Measurements from ENCODE around the gene LCOR.
"Not testable (repeated sequence)": the region's sequence is repeated elsewhere in the genome, so short reads cannot be mapped to it uniquely, and the experiment has no call there.

The LCOR gene

GRCh38 chr10:97016728-97017473, 184.8 kb downstream of the LCOR start:
- FAIRE-seq = no peak

DNA sequence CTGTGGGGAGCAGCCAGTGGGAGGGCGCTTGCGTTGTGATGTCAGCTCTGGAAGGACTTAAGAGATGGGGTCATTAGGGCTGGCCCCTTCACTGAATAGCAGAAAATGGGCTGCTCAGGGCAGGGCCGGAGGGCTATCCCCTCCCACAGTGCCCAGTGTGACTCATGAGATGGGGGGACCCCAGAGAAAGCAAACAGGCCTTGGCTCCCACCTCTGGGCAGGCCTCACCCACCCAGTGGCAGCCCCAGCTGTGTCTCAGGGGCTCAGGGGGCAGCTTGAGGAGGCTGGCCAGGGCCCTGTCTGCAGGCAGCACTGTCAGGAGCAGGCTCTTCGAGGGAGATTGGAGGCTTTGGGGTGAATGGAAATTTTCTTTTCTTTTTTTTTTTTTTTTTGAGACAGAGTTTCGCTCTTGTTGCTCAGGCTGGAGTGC, 185.4 kb downstream of the LCOR start:
- no peak for FAIRE-seq

GRCh38 chr10:97018251-97019212, 186.4 kb downstream of the LCOR start:
- no peak for FAIRE-seq

GRCh38 chr10:97019213-97019844, 187.2 kb downstream of the LCOR start:
- no peak for FAIRE-seq

- FAIRE-seq = no peak
Measured at GRCh38 chr10:97020452-97021400, 188.6 kb downstream of the LCOR start.

DNA sequence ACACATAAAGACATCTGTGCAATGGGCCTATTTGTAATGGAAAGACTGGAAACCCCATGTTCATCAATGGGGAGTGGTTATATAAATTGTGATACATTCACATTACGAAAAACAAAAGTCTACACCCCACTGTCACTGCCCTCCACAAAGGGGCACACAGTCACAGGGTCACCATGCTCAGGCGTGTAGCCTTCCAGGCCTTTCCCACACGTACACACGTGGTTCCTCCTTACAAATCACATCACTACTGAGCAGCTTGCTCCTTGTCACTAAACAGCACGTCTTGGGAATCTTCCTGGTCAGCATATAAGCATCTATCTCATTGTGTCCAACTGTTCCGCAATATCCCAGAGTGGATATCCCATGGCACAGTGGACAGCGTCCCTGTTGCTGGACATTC, 190.5 kb downstream of the LCOR start:
- FAIRE-seq = no peak

GRCh38 chr10:97023401-97024167, 191.5 kb downstream of the LCOR start:
- no peak for FAIRE-seq

DNA sequence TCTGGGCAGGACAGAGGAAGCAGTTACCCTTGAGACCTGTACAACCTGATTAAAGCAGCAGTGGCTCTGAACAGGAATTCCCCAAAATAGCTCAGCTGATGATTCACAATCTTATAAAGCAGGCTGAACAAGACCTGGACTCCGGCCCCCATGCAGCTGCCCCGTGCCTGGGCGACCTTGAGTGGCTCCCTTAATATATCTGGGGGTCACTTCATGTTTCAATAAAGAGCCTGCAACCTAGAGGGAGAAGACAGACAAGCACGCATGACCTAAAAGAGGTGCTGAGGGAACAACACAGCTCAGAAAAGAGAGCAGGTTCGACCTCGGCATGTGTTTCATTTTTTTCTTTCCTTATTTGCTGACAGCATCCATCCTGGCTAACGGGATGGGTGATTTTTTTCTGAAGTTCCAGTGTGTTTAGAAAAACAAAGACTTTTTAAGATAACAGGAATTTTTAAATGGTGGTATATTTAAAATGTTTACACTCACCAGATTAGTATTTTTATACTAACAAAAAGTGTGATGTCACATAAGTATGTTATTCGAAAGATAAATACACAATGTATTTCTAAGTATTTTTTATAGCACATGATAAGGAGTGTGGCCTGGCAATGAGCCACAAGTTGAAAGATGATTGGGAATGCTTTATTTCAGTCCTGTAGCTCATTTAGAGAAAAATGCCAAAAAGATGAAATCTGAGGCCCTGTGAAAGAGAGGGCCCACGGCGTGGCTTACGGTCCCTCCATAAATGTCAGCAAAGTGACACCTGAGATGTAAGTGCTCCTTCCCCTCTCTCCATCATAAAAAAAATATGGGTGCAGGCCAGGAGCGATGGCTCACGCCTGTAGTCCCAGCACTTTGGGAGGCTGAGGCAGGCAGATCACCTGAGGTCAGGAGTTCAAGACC, 192.3 kb downstream of the LCOR start:
- no peak for FAIRE-seq

- FAIRE-seq = no peak
Measured at GRCh38 chr10:97025613-97026242, 193.6 kb downstream of the LCOR start.

- no peak for FAIRE-seq
Measured at GRCh38 chr10:97028126-97028831, 196.2 kb downstream of the LCOR start.

DNA sequence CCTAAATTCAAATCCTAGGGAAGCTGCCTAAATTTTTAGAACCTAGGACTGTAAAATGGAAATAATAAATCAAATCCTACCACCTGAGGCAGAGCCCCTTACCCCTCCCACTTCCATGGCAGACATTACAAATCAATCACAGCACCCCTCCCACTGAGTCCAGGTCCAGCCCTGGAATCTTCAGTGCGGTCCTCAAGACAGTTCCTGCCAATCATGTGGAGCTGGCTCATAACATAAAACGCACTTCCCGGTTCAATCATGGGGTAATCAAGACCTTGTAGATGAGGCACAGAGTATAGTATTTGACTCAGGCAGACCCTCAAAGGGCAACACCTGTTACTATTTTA, 196.7 kb downstream of the LCOR start:
- FAIRE-seq = no peak

DNA sequence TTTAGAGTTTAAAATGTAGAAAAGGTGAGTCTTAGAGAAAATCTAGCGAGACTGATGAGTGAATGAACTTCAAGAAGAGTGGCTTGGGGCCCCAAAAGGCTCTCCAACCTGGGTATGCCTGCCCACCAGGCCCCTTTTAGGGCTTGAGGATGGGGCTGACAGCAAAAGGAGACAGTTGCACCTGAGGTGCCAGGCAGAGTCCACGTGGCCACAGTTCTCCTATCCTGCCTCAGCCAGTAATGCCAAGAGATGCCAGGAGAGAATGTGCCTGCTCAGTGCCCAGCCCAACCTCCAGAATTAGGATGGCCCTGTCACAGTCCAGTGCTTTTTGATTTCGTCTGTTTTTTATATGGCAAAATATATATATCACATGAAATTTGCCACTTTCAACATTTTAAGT, 197.2 kb downstream of the LCOR start:
- FAIRE-seq = no peak

- no peak for FAIRE-seq
Measured at GRCh38 chr10:97030894-97031293, 198.8 kb downstream of the LCOR start.

GRCh38 chr10:97031459-97031858, 199.4 kb downstream of the LCOR start:
- FAIRE-seq = no peak

GRCh38 chr10:97032624-97033023, 200.5 kb downstream of the LCOR start:
- no peak for FAIRE-seq

DNA sequence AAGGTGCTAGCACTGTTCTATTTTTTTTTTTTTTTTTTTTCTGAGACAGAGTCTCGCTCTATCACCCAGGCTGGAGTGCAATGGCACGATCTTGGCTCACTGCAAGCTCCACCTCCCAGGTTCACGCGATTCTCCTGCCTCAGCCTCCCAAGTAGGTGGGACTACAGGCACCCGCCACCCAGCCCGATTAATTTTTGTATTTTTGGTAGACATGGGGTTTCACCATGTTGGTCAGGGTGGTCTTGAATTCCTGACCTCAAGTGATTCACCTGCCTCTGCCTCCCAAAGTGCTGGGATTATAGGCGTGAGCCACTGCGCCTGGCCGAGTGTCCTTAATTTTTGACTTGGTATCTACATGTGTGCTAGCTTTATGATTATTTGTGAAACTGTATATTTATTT, 201.7 kb downstream of the LCOR start:
- FAIRE-seq = not testable (repeated sequence)

DNA sequence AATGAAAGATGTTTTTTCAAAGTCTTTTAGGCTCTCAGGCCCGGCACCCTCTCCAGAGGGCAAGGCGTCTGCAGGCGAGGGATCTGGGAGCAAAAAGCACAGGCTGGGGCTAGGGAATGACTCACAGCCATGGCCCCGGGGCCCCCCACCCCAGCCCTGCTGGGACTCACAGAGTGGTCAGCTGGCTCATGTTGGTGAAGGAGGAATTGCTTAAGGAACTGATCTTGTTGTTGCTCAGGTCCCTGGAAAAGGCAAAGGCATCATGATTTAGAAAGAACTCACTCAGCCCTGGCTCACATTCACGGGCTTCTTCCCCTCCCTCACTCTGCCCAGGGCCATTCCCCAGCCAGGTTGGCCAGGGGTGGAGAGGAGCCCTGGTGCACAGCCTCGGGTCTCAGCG, 202.2 kb downstream of the LCOR start:
- FAIRE-seq = no peak

DNA sequence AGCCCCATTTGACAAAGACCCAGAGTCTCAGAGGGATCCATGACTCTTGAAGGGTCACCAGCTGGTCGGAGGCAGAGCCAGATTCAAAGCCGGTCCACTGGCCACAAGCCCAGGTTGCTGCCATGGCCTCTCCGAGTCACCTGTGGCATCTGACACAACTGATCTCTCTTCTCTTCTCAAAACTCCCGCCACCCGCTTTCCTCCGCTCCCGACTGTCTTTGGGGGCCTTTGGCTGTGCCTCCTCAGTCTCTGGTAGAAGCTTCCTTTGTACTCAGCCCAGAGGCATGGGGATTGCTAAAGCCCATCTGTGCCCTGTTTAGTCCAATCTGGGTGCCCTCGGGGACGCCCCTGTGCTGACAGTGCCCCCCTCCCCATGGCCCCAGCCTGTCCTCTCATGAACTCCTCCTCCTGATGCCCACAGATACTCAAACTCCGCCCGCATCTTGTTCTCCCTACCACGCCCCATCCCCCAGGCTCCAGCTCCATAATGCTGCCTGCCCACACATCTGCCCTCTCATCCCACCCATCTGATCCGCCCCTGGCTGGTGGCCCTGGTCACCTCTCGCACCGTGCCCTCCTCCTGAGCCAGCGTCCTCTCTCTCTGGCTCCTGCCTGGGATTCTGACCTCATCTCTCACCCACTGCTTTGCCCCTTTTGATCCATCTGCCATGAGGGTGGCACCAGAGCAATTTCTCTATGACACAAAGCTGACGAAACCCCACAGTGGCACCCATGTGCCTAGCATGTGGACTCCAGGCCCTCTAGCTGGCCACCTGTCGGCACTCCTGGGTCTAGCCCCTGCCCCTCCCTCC, 203.1 kb downstream of the LCOR start:
- FAIRE-seq = no peak

Data from TTC549 (cell line).